Measurements from ENCODE around the gene TBC1D1.

Gene TBC1D1

GRCh38 chr4:38058151-38058550 is 167.3 kb downstream of the TBC1D1 start:
- DNase-seq: no peak

GRCh38 chr4:38060829-38061431 is 170.0 kb downstream of the TBC1D1 start:
- DNase-seq: no peak

GRCh38 chr4:38062088-38062775 is 171.3 kb downstream of the TBC1D1 start:
- DNase-seq: no peak

- no peak for DNase-seq
Observed at GRCh38 chr4:38062776-38063097, 171.9 kb downstream of the TBC1D1 start.

GRCh38 chr4:38065176-38065575 is 174.3 kb downstream of the TBC1D1 start:
- DNase-seq: no peak

GRCh38 chr4:38065900-38066299 is 175.0 kb downstream of the TBC1D1 start:
- DNase-seq: no peak

GRCh38 chr4:38067499-38067898 is 176.6 kb downstream of the TBC1D1 start:
- no peak for DNase-seq

- no peak for DNase-seq
Observed at GRCh38 chr4:38068107-38068506, 177.2 kb downstream of the TBC1D1 start.

GRCh38 chr4:38069271-38069760 is 178.4 kb downstream of the TBC1D1 start:
- DNase-seq: no peak

GRCh38 chr4:38071801-38072431 is 181.0 kb downstream of the TBC1D1 start:
- DNase-seq: peak; percentile 49

GRCh38 chr4:38072578-38072977 is 181.7 kb downstream of the TBC1D1 start:
- peak; percentile 1 for DNase-seq

- no peak for DNase-seq
Observed at GRCh38 chr4:38073596-38074234, 182.8 kb downstream of the TBC1D1 start.

GRCh38 chr4:38075370-38076152 is 184.7 kb downstream of the TBC1D1 start:
- peak; percentile 79 for DNase-seq

GRCh38 chr4:38076153-38076669 is 185.3 kb downstream of the TBC1D1 start:
- no peak for DNase-seq

- DNase-seq: no peak
Observed at GRCh38 chr4:38077791-38078489, 187.1 kb downstream of the TBC1D1 start.

- DNase-seq: no peak
Observed at GRCh38 chr4:38078590-38079421, 187.9 kb downstream of the TBC1D1 start.

- no peak for DNase-seq
Observed at GRCh38 chr4:38080061-38080974, 189.4 kb downstream of the TBC1D1 start.

- DNase-seq: no peak
Observed at GRCh38 chr4:38082021-38082420, 191.1 kb downstream of the TBC1D1 start.

- DNase-seq: no peak
Observed at GRCh38 chr4:38082424-38083385, 191.8 kb downstream of the TBC1D1 start.
